ENCODE results near the gene CORIN. TPM values are rescaled to one million over a fixed set of nuclear protein-coding genes. Genes with fewer than 3 reads are reported as not detected.

CORIN gene
- total and polyA plus RNA-seq, 2 donors (not counting 3 experiments of a cell fraction or from before 2014, with no cell fraction given) = 0.07 to 0.40 TPM

DNA sequence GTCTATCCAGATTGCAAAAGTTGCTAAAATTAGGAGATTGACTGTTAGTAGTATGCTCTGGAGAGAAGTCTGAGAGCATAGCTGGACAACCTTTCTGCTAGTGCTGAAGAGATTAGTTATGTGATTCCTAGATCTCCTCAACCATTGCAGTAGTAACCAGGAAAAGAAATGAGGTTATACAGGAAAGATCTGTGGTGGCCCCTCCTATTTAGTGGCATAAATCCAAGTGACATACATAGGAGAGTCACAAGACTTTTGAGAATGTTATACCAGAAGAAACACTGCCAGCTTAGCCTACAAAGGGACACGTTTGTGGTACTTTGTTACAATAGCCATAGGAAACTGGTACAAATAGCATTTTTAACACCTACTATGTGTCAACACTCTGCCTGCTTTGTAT lies 247.5 kb downstream of the CORIN start:
- no peak overlapping the region for H3K4me3 ChIP-seq (replicated peaks in 1 of 3; ENCODE audit: insufficient read depth in 1 of 3, low read depth in 1 of 3, low read length in 3 of 3)
- TF ChIP-seq JUN (IDR thresholded peaks at IDR 0.05; ENCODE audit: borderline replicate concordance, insufficient read depth, insufficient read length, low read depth) (no peak), MAX (IDR thresholded peaks at IDR 0.05; ENCODE audit: insufficient read depth, insufficient read length) (no peak), CTCF (IDR thresholded peaks at IDR 0.05; ENCODE audit: extremely low read depth in 1 of 2, insufficient read depth in 1 of 2, low read depth in 1 of 2, low read length in 2 of 2) (no peak)
- ChIA-PET CTCF (no interaction called here), POLR2A (no interaction called here)
- H2AFZ ChIP-seq (ENCODE audit: low read depth, low read length) = no peak overlapping the region
- dilution Hi-C loops (cut with MboI; ENCODE audit: extremely low pct_ligation_motif_present, low sequenced_read_pairs) (no loop called here), intact Hi-C loops (cut with micrococcal nuclease) (no loop called here)
- no peak overlapping the region for H3K27ac ChIP-seq (ENCODE audit: insufficient read depth, low read depth, low read length)
- no peaks in the 10 kb centered on the region for H3K4me1 ChIP-seq (ENCODE audit: control insufficient read depth, extremely low read depth, insufficient read depth, low read length)
- no peaks in the 10 kb centered on the region for H3K9me3 ChIP-seq (replicated peaks; ENCODE audit: control insufficient read depth, insufficient read depth, low read length)
- H3K27me3 ChIP-seq (ENCODE audit: control insufficient read depth in 2 of 2, insufficient read depth in 2 of 2, low read length in 2 of 2) = no peaks in the 10 kb centered on the region
- H3K79me2 ChIP-seq (ENCODE audit: control insufficient read depth, insufficient read depth, low read length) = no peaks in the 10 kb centered on the region
- H4K20me1 ChIP-seq (replicated peaks; ENCODE audit: control insufficient read depth, extremely low read depth, insufficient read depth, low read length) = no peaks in the 10 kb centered on the region
- no TSS peak for BruUV-seq (replicated peaks)
- H3K4me2 ChIP-seq (ENCODE audit: insufficient read depth, low read length) = no peak overlapping the region
- H3K9ac ChIP-seq (replicated peaks; ENCODE audit: extremely low read depth, insufficient read depth, low read length) = no peak overlapping the region
- H3K36me3 ChIP-seq (ENCODE audit: control insufficient read depth in 2 of 2, extremely low read depth in 1 of 2, insufficient read depth in 2 of 2, low read length in 2 of 2) = peaks cover 0 to 8% of the 10 kb centered on the region in 2 experiments
- DNase-seq (ENCODE audit: low read depth, low spot score) (no peak), FAIRE-seq (no peak)
- H3K9me1 ChIP-seq (replicated peaks; ENCODE audit: control insufficient read depth, extremely low read depth, insufficient read depth, low read length) = no peaks in the 10 kb centered on the region

- DNase-seq (ENCODE audit: low read depth, low spot score) = peak; percentile 3
Observed at GRCh38 chr4:47579235-47579634, 258.6 kb downstream of the CORIN start.

More at GRCh38 chr4:47579235-47579634, 258.6 kb downstream of the CORIN start:
- no peaks in the 10 kb centered on the region for H3K9me3 ChIP-seq (replicated peaks; ENCODE audit: control insufficient read depth, insufficient read depth, low read length)
- CTCF ChIA-PET = no interaction called here
- H2AFZ ChIP-seq (ENCODE audit: low read depth, low read length) = no peak overlapping the region
- no peak for TF ChIP-seq GATA2 (IDR thresholded peaks at IDR 0.05; ENCODE audit: insufficient read depth, insufficient read length, low read depth, low read length)
- no peak for TF ChIP-seq POLR2A (IDR thresholded peaks at IDR 0.05; ENCODE audit: low read depth, low read length)
- no peak for TF ChIP-seq MAX (IDR thresholded peaks at IDR 0.05; ENCODE audit: insufficient read depth, insufficient read length)
- no peak for TF ChIP-seq MYC (IDR thresholded peaks at IDR 0.05; ENCODE audit: low read depth, low read length)
- no peak for TF ChIP-seq JUN (IDR thresholded peaks at IDR 0.05; ENCODE audit: borderline replicate concordance, insufficient read depth, insufficient read length, low read depth)
- no peak for TF ChIP-seq FOS (IDR thresholded peaks at IDR 0.05; ENCODE audit: borderline replicate concordance, insufficient read depth, low read length)
- TF ChIP-seq EZH2 (IDR thresholded peaks at IDR 0.05; ENCODE audit: borderline replicate concordance, low read depth, low read length, severe bottlenecking) = no peak
- TF ChIP-seq POLR2AphosphoS5 (IDR thresholded peaks at IDR 0.05; ENCODE audit: insufficient read depth, low read depth, low read length) = no peak
- no peak for TF ChIP-seq CTCF (IDR thresholded peaks at IDR 0.05; ENCODE audit: extremely low read depth in 1 of 2, insufficient read depth in 1 of 2, low read depth in 1 of 2, low read length in 2 of 2)
- no TSS peak for BruUV-seq (replicated peaks)
- no peak for FAIRE-seq
- dilution Hi-C loops (cut with MboI; ENCODE audit: extremely low pct_ligation_motif_present, low sequenced_read_pairs) (no loop called here), intact Hi-C loops (cut with micrococcal nuclease) (loop anchor here (5.0 kb wide), 1 partner anchor 92 kb away; the partner anchor contains the start of gene ATP10D)
- no peak overlapping the region for H3K4me3 ChIP-seq (replicated peaks in 1 of 3; ENCODE audit: insufficient read depth in 1 of 3, low read depth in 1 of 3, low read length in 3 of 3)
- peaks cover 5 to 6% of the 10 kb centered on the region in 2 experiments for H3K36me3 ChIP-seq (ENCODE audit: control insufficient read depth in 2 of 2, extremely low read depth in 1 of 2, insufficient read depth in 2 of 2, low read length in 2 of 2)
- H4K20me1 ChIP-seq (replicated peaks; ENCODE audit: control insufficient read depth, extremely low read depth, insufficient read depth, low read length) = no peaks in the 10 kb centered on the region
- H3K27ac ChIP-seq (ENCODE audit: insufficient read depth, low read depth, low read length) = no peak overlapping the region
- H3K4me1 ChIP-seq (ENCODE audit: control insufficient read depth, extremely low read depth, insufficient read depth, low read length) = peaks cover 16% of the 10 kb centered on the region
- H3K9ac ChIP-seq (replicated peaks; ENCODE audit: extremely low read depth, insufficient read depth, low read length) = no peak overlapping the region
- H3K27me3 ChIP-seq (ENCODE audit: control insufficient read depth in 2 of 2, insufficient read depth in 2 of 2, low read length in 2 of 2) = no peaks in the 10 kb centered on the region
- H3K4me2 ChIP-seq (ENCODE audit: insufficient read depth, low read length) = no peak overlapping the region
- no peaks in the 10 kb centered on the region for H3K9me1 ChIP-seq (replicated peaks; ENCODE audit: control insufficient read depth, extremely low read depth, insufficient read depth, low read length)
- H3K79me2 ChIP-seq (ENCODE audit: control insufficient read depth, insufficient read depth, low read length) = no peaks in the 10 kb centered on the region
- POLR2A ChIA-PET = no interaction called here
